Small intestine (tissue), 7 donors: Measurements from ENCODE around the gene CECR2. TPM values are rescaled to one million over a fixed set of nuclear protein-coding genes. Genes with fewer than 3 reads are reported as not detected.

Source experiments
- DNase-seq, 2 donors: peaks; one replicate each; pipeline versions ENCODE4 v3.0.0 to v3.0.0-alpha.2; 2013
- FAIRE-seq: peaks from 2 replicates; lab custom pipeline; 2012; peaks lifted over from hg19 to GRCh38; lab: Jason Lieb, UNC
- H3K27ac ChIP-seq, 3 donors: one replicate each; pipeline ENCODE4 v1.5.1; 2013; ENCODE audit warnings: low read length in 2 of 3, mild to moderate bottlenecking in 2 of 3, control low read depth in 1 of 3, inconsistent platforms in 1 of 3, low read depth in 1 of 3, moderate library complexity in 1 of 3
- H3K27me3 ChIP-seq, 3 donors: one replicate each; pipeline ENCODE4 v1.6.1; 2013; ENCODE audit warnings: low read length in 3 of 3, inconsistent platforms in 1 of 3; ENCODE audit not compliant: control insufficient read depth in 3 of 3, insufficient read depth in 3 of 3
- H3K36me3 ChIP-seq, 3 donors: one replicate each; pipeline ENCODE4 v1.6.1; 2013; ENCODE audit warnings: low read length in 3 of 3, inconsistent platforms in 1 of 3, low read depth in 1 of 3, mild to moderate bottlenecking in 1 of 3, moderate library complexity in 1 of 3; ENCODE audit not compliant: control insufficient read depth in 3 of 3, insufficient read depth in 2 of 3
- H3K4me1 ChIP-seq, 3 donors: one replicate each; pipeline ENCODE4 v1.6.1; 2013; ENCODE audit warnings: low read length in 2 of 3, inconsistent platforms in 1 of 3, low read depth in 1 of 3, mild to moderate bottlenecking in 1 of 3, moderate library complexity in 1 of 3; ENCODE audit not compliant: control insufficient read depth in 3 of 3, insufficient read depth in 2 of 3
- H3K4me3 ChIP-seq, 3 donors: one replicate each; pipeline ENCODE4 v1.5.1; 2013; ENCODE audit warnings: low read length in 3 of 3, control low read depth in 1 of 3, inconsistent platforms in 1 of 3, low read depth in 1 of 3, mild to moderate bottlenecking in 1 of 3, moderate library complexity in 1 of 3
- H3K9me3 ChIP-seq, 2 donors: one replicate each; pipeline ENCODE4 v1.6.1; 2013; ENCODE audit warnings: low read depth in 1 of 2, low read length in 1 of 2; ENCODE audit not compliant: control insufficient read depth in 2 of 2, insufficient read depth in 1 of 2
- WGBS, 3 donors: extraction: QIAGEN DNeasy Blood & Tissue Kit; methylation state at CpG; one replicate each; pipeline ENCODE4 v1.1.7; 2013; 5-methylcytosine and 5-hydroxymethylcytosine counted together
- polyA plus RNA-seq, 4 donors: library from polyadenylated mRNA; stranded (reverse) in 3 of 4; unstranded in 1 of 4; fragments of 200-250 nt in 3 of 4; fragments of 120-200 nt in 1 of 4; gene quantifications; one replicate each; pipeline versions ENCODE4 v1.2.1 to v1.2.3, GENCODE V29; 2013
- donor health status: healthy with polysubstance abuse.
- donor health status: control.
- donor health status: control.
- donor health status: Bipolar disorder and iron deficiency.
- donor health status: healthy.

The CECR2 gene
- polyA plus RNA-seq, 4 donors = under 0.01 to 0.84 (median 0.34) TPM

- 86 to 91% (median 87%) methylated on average over 11 of the region's 11 CpGs for WGBS, 3 donors
- H3K4me1 ChIP-seq = no peaks in the 10 kb centered on the region
- no peaks in the 10 kb centered on the region for H3K36me3 ChIP-seq
- H3K27me3 ChIP-seq = peaks cover 0 to 6% (median 0%) of the 10 kb centered on the region in 3 donors
- H3K4me3 ChIP-seq = no peak overlapping the region
- H3K9me3 ChIP-seq = no peaks in the 10 kb centered on the region
- FAIRE-seq (no peak), DNase-seq (no peak)
- no peak overlapping the region for H3K27ac ChIP-seq
Measured at GRCh38 chr22:17337639-17338038, 31.6 kb upstream of the CECR2 start.

GRCh38 chr22:17339095-17339693, 30.1 kb upstream of the CECR2 start:
- DNase-seq = no peak
- H3K36me3 ChIP-seq = no peaks in the 10 kb centered on the region
- H3K4me1 ChIP-seq = no peaks in the 10 kb centered on the region
- peaks cover 0 to 6% (median 0%) of the 10 kb centered on the region in 3 donors for H3K27me3 ChIP-seq
- no peak overlapping the region for H3K4me3 ChIP-seq
- WGBS, 3 donors = 50 to 62% (median 61%) methylated on average over 8 of the region's 8 CpGs
- no peak for FAIRE-seq
- no peak overlapping the region for H3K27ac ChIP-seq
- no peaks in the 10 kb centered on the region for H3K9me3 ChIP-seq

DNA sequence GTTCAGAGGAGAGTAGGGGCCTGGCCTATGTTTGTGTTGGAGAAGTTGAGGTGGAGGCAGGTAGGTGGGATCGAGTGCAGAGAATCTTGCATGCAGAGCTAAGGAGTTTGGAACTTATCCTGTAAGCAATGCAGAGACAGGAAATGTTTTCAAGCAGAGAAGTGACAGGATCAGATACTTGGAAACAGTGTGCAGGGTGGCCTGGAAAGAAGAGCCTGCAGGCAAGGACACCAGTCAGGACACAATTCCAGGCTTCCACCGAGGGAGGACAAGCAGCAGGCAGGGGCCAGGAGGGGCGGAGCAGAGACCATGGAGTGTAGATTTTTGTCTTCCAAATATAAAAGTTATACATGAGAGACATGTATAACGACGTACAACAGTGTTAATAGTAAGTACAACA, 26.9 kb upstream of the CECR2 start:
- no peak overlapping the region for H3K27ac ChIP-seq
- FAIRE-seq (no peak), DNase-seq (no peak)
- no peaks in the 10 kb centered on the region for H3K9me3 ChIP-seq
- WGBS, 3 donors = 68 to 78% (median 69%) methylated on average over 5 of the region's 5 CpGs
- peaks cover 0 to 6% (median 0%) of the 10 kb centered on the region in 3 donors for H3K27me3 ChIP-seq
- H3K36me3 ChIP-seq = no peaks in the 10 kb centered on the region
- H3K4me3 ChIP-seq = no peak overlapping the region
- H3K4me1 ChIP-seq = no peaks in the 10 kb centered on the region

DNA sequence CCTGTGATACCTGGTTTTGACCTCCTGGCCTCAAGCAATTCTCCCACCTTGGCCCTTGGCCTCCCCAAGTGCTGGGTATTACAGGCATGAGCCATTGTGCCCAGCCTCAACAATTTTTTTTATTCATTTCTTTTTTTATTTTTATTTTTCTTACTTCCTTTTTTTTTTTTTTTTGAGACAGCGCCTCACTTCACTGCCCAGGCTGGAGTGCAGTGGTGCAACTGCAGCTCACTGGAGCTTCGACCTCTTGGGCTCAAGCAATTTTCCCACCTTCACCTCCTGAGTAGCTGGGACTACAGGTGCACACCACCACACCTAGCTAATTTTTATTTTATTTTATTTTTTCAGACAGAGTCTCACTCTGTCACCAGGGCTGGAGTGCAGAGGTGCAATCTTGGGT, 25.5 kb upstream of the CECR2 start:
- WGBS, 3 donors = 83 to 87% (median 85%) methylated on average over 2 of the region's 2 CpGs
- H3K27ac ChIP-seq = no peak overlapping the region
- FAIRE-seq = no peak

DNA sequence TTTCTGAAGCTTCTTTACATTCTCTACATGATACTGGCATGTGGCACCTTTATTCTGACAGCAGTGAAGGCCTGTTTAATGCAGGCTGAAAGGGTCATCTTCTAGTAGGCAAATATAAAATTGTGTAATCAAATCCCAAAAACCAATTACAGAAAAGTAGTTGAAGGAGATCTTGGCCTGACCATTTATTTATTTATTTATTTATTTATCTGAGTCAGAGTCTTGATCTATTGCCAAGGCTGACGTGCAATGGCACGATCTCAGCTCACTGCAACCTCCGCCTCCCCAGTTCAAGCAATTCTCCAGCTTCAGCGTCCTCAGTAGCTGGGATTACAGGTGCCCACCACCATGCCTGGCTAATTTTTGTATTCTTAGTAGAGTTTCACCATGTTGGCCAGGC, 22.7 kb upstream of the CECR2 start:
- H3K27ac ChIP-seq = no peak overlapping the region
- H3K36me3 ChIP-seq = no peaks in the 10 kb centered on the region
- no peaks in the 10 kb centered on the region for H3K4me1 ChIP-seq
- DNase-seq (no peak), FAIRE-seq (no peak)
- H3K4me3 ChIP-seq = no peak overlapping the region
- WGBS, 3 donors = 62 to 65% (median 63%) methylated on average over 4 of the region's 4 CpGs
- no peaks in the 10 kb centered on the region for H3K27me3 ChIP-seq
- H3K9me3 ChIP-seq = no peaks in the 10 kb centered on the region

More for the DNA sequence above, 25.5 kb upstream of the CECR2 start:
- Histone ChIP-seq H3K36me3 (no peaks in the 10 kb centered on the region), H3K4me1 (no peaks in the 10 kb centered on the region), H3K4me3 (no peak overlapping the region), H3K27me3 (peaks cover 0 to 6% (median 0%) of the 10 kb centered on the region in 3 donors), H3K9me3 (no peaks in the 10 kb centered on the region)
- DNase-seq = no peak

GRCh38 chr22:17347724-17348123, 21.5 kb upstream of the CECR2 start:
- WGBS, 3 donors = 88 to 92% (median 89%) methylated on average over 11 of the region's 11 CpGs

DNA sequence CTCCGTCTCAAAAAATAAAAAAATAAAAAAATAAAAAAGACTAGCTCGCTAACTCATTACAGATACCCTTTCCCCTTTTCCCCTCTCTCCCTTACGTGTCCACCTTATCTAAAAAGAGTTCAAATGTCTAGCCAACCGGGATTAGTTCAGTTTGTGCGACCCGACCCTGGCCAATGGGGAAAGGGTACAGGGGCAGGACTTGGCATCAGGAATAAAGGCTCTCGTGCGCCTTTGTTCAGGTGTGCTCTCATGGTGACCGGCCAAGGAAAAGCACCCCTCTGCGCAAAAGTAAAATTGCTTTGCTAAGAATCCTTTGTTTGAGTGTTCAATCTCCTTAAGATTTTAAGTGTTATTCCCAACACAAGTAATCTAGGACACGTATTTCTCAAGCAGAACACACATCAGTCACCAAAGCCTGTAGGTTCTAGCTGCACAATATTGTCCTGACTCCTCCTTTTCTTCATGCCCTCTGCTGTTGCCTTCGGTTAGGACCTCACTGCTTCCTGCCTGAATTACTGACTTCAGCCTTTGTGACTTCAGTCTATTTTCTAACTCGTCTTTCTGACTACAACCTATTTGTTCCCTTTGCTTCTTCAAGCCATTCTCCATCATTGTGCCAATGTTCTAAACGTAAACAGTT, 20.7 kb upstream of the CECR2 start:
- no peaks in the 10 kb centered on the region for H3K27me3 ChIP-seq

More at GRCh38 chr22:17347724-17348123, 21.5 kb upstream of the CECR2 start:
- Histone ChIP-seq H3K36me3 (no peaks in the 10 kb centered on the region), H3K9me3 (no peaks in the 10 kb centered on the region), H3K4me3 (no peak overlapping the region), H3K4me1 (no peaks in the 10 kb centered on the region), H3K27me3 (no peaks in the 10 kb centered on the region), H3K27ac (no peak overlapping the region)
- DNase-seq (no peak), FAIRE-seq (no peak)

DNA sequence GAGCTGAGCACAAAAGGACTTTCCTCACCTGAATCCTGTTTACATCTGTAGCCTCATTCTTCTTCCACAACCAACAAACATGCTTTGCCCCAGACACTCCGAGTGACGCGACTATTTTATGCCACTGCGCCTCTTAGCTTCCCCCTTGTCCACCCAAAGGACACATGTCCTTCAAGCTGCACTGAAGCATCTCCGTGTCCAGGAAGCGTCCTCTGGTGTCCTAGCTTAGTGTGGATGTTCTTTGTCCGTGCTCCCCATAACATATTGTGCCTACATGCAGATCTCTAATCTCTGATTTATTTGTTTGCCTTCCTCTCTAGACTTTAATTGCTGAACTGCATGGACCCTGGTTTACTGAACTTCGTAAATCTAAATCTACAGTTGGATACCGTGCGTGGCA, 20.1 kb upstream of the CECR2 start:
- no peak for FAIRE-seq
- no peak for DNase-seq
- no peak overlapping the region for H3K4me3 ChIP-seq

More for the DNA sequence above, 20.7 kb upstream of the CECR2 start:
- DNase-seq (no peak), FAIRE-seq (no peak)
- H3K4me3 ChIP-seq = no peak overlapping the region
- H3K4me1 ChIP-seq = no peaks in the 10 kb centered on the region
- WGBS, 3 donors = 73 to 78% (median 75%) methylated on average over 14 of the region's 14 CpGs
- H3K36me3 ChIP-seq = no peaks in the 10 kb centered on the region
- H3K9me3 ChIP-seq = no peaks in the 10 kb centered on the region
- no peak overlapping the region for H3K27ac ChIP-seq

More for the DNA sequence above, 20.1 kb upstream of the CECR2 start:
- 60 to 75% (median 62%) methylated on average over 10 of the region's 10 CpGs for WGBS, 3 donors
- Histone ChIP-seq H3K27ac (no peak overlapping the region), H3K27me3 (no peaks in the 10 kb centered on the region), H3K9me3 (no peaks in the 10 kb centered on the region), H3K36me3 (no peaks in the 10 kb centered on the region), H3K4me1 (no peaks in the 10 kb centered on the region)
